ENCODE data around the gene JMJD4.

DNA sequence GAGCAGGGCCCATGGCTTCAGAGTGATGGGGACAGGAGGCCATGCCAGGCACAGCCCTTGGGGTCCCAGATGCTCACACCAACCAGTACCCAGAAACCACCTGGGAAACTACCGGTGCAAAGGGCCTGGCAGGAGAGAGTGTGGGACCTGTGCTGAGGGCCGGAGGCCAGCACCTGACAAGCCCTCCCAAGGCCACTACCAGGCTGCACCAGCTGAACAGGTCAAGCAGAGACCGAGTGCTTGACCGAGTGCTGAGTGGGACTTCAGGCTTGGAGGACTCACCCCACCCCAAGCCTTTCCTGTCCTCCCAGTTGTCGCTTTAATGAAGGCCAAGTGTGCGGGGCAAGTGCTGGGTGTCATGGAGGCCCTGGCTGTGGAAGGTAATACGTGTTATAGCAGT, 36.7 kb upstream of the JMJD4 start:
- TF ChIP-seq, protein P1, sequence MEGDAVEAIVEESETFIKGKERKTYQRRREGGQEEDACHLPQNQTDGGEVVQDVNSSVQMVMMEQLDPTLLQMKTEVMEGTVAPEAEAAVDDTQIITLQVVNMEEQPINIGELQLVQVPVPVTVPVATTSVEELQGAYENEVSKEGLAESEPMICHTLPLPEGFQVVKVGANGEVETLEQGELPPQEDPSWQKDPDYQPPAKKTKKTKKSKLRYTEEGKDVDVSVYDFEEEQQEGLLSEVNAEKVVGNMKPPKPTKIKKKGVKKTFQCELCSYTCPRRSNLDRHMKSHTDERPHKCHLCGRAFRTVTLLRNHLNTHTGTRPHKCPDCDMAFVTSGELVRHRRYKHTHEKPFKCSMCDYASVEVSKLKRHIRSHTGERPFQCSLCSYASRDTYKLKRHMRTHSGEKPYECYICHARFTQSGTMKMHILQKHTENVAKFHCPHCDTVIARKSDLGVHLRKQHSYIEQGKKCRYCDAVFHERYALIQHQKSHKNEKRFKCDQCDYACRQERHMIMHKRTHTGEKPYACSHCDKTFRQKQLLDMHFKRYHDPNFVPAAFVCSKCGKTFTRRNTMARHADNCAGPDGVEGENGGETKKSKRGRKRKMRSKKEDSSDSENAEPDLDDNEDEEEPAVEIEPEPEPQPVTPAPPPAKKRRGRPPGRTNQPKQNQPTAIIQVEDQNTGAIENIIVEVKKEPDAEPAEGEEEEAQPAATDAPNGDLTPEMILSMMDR (IDR thresholded peaks at IDR 0.05 in 2 of 3, conservative IDR thresholded peaks at IDR 0.05 in 1 of 3; ENCODE audit: borderline replicate concordance in 1 of 3, insufficient read depth in 1 of 3, low read depth in 2 of 3, low read length in 2 of 3): no peak
- TF ChIP-seq RAD21 (IDR thresholded peaks at IDR 0.05; ENCODE audit: low read depth) (no peak), EZH2 (IDR thresholded peaks at IDR 0.05) (no peak), POLR2A (IDR thresholded peaks at IDR 0.05; ENCODE audit: borderline replicate concordance, extremely low read depth, insufficient read depth, insufficient read length) (no peak), CBX3 (IDR thresholded peaks at IDR 0.05; ENCODE audit: low read depth) (no peak), SIN3A (IDR thresholded peaks at IDR 0.05; ENCODE audit: low read depth) (no peak), ZNF274 (IDR thresholded peaks at IDR 0.05; ENCODE audit: low read depth, low read length) (no peak), EZH2phosphoT487 (IDR thresholded peaks at IDR 0.05; ENCODE audit: borderline replicate concordance) (no peak), TCF7L2 (IDR thresholded peaks at IDR 0.05; ENCODE audit: borderline replicate concordance, extremely low read depth, insufficient read depth, insufficient read length) (no peak)
- TF ChIP-seq, protein P2, sequence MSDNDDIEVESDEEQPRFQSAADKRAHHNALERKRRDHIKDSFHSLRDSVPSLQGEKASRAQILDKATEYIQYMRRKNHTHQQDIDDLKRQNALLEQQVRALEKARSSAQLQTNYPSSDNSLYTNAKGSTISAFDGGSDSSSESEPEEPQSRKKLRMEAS (IDR thresholded peaks at IDR 0.05): no peak
- TF ChIP-seq, protein P3, sequence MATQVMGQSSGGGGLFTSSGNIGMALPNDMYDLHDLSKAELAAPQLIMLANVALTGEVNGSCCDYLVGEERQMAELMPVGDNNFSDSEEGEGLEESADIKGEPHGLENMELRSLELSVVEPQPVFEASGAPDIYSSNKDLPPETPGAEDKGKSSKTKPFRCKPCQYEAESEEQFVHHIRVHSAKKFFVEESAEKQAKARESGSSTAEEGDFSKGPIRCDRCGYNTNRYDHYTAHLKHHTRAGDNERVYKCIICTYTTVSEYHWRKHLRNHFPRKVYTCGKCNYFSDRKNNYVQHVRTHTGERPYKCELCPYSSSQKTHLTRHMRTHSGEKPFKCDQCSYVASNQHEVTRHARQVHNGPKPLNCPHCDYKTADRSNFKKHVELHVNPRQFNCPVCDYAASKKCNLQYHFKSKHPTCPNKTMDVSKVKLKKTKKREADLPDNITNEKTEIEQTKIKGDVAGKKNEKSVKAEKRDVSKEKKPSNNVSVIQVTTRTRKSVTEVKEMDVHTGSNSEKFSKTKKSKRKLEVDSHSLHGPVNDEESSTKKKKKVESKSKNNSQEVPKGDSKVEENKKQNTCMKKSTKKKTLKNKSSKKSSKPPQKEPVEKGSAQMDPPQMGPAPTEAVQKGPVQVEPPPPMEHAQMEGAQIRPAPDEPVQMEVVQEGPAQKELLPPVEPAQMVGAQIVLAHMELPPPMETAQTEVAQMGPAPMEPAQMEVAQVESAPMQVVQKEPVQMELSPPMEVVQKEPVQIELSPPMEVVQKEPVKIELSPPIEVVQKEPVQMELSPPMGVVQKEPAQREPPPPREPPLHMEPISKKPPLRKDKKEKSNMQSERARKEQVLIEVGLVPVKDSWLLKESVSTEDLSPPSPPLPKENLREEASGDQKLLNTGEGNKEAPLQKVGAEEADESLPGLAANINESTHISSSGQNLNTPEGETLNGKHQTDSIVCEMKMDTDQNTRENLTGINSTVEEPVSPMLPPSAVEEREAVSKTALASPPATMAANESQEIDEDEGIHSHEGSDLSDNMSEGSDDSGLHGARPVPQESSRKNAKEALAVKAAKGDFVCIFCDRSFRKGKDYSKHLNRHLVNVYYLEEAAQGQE (IDR thresholded peaks at IDR 0.05; ENCODE audit: low read depth): no peak
